Measurements from ENCODE around the gene LRRN4CL.

The LRRN4CL gene

DNA sequence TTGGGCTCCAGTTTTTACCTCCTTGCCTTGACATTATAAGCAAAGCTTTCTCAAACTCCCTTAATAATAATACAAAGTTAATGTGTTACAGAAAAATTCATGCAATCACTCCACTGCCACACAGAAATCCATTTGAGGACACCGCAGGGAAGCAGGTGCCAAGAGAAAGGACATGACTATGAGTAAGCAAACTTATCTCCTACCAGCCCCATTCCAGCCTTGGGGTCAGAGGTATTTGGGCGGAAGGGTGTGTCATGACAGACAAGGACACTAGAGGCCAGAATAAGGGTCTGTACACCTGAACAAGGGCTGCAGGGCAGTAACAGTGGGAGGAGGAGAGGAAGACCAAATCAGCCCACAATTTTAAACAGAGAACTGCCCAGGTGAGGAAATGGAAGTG, 24.0 kb upstream of the LRRN4CL start:
- peaks cover 66% of the 10 kb centered on the region for H3K36me3 ChIP-seq (replicated peaks)
- in situ Hi-C loops (cut with HindIII; ENCODE audit: low pct_ligation_motif_present, low sequenced_read_pairs), result no loop called here
- TF ChIP-seq, protein P1, sequence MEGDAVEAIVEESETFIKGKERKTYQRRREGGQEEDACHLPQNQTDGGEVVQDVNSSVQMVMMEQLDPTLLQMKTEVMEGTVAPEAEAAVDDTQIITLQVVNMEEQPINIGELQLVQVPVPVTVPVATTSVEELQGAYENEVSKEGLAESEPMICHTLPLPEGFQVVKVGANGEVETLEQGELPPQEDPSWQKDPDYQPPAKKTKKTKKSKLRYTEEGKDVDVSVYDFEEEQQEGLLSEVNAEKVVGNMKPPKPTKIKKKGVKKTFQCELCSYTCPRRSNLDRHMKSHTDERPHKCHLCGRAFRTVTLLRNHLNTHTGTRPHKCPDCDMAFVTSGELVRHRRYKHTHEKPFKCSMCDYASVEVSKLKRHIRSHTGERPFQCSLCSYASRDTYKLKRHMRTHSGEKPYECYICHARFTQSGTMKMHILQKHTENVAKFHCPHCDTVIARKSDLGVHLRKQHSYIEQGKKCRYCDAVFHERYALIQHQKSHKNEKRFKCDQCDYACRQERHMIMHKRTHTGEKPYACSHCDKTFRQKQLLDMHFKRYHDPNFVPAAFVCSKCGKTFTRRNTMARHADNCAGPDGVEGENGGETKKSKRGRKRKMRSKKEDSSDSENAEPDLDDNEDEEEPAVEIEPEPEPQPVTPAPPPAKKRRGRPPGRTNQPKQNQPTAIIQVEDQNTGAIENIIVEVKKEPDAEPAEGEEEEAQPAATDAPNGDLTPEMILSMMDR (IDR thresholded peaks at IDR 0.05; ENCODE audit: low read depth, low read length, missing control alignments), result no peak
- no peak overlapping the region for H3K4me3 ChIP-seq (ENCODE audit: low read depth, low read length)
- no peak overlapping the region for H3K27ac ChIP-seq
- DNase-seq, result no peak
- no peaks in the 10 kb centered on the region for H3K27me3 ChIP-seq (replicated peaks)

DNA sequence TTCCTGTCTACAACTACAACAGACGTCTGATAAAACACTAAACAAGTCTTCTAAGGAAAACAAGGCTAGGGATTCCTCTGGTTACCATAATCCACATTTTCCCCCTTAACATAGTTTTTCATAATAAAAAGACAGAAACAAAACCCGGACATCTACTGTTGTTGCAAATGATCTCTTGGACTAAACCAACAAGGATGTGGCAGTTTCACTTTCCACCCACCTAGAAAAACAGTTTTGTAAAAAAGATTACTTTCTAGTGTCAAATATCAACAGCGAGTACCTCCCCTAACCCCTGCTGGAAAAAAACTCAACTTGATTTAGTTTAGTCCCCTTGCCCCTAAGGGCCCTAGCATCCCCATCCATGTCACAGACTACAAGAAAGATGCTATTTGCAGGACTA, 23.5 kb upstream of the LRRN4CL start:
- no peak for DNase-seq
- TF ChIP-seq, protein P1 (IDR thresholded peaks at IDR 0.05; ENCODE audit: low read depth, low read length, missing control alignments), result no peak
- H3K36me3 ChIP-seq (replicated peaks), result peaks cover 61% of the 10 kb centered on the region
- no peak overlapping the region for H3K4me3 ChIP-seq (ENCODE audit: low read depth, low read length)
- no peak overlapping the region for H3K27ac ChIP-seq
- in situ Hi-C loops (cut with HindIII; ENCODE audit: low pct_ligation_motif_present, low sequenced_read_pairs), result no loop called here
- H3K27me3 ChIP-seq (replicated peaks), result no peaks in the 10 kb centered on the region

DNA sequence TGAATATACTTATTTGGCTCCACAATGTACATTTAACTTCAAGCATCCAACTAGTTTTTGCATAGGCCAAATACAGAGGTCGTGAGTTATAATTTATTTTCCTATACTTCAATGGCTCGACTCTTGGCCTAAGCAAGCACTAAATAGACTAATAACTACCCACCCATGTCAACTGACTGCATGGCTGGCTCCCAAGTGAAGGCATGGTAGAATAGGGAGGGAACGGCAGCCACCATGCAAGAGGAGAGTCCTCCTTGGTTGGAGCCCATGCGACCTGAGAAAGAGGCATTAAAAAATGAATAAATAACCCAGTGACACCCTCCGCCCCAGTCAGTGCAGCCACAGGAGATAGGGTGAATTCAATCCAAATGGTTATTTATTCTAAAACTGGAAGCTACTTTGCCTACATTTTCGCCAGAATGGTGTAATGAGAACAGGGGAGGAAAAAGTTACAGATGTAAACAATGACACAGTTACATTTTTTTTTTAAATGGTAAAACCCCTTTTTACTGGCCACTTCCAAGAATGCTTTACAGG, 23.0 kb upstream of the LRRN4CL start:
- H3K4me3 ChIP-seq (ENCODE audit: low read depth, low read length), result no peak overlapping the region
- H3K27ac ChIP-seq, result no peak overlapping the region
- peaks cover 56% of the 10 kb centered on the region for H3K36me3 ChIP-seq (replicated peaks)
- in situ Hi-C loops (cut with HindIII; ENCODE audit: low pct_ligation_motif_present, low sequenced_read_pairs), result no loop called here
- TF ChIP-seq, protein P1 (IDR thresholded peaks at IDR 0.05; ENCODE audit: low read depth, low read length, missing control alignments), result no peak
- no peak for DNase-seq
- H3K27me3 ChIP-seq (replicated peaks), result no peaks in the 10 kb centered on the region

DNA sequence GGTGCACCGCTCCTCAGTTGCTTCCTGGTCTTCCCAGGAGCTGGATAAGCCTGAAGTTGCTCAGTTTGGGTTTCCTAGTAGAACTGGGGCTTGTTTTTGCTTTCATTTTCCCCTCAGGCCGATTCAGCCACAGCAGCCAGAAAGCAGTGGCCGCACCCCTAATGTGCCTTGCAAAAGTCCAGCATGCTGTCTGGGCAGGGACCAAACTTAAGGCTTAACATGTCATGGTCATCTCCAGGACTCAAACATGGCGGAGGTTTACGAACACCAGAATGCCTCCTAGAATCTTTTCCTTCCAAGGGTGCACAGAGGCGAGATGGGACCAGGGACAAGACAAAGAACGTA, 20.6 kb upstream of the LRRN4CL start:
- peak overlapping the region; percentile 76 for H3K27ac ChIP-seq
- H3K4me3 ChIP-seq (ENCODE audit: low read depth, low read length), result peak overlapping the region; percentile 66
- peaks cover 35% of the 10 kb centered on the region for H3K36me3 ChIP-seq (replicated peaks)
- TF ChIP-seq, protein P1 (IDR thresholded peaks at IDR 0.05; ENCODE audit: low read depth, low read length, missing control alignments), result no peak
- DNase-seq, result no peak
- H3K27me3 ChIP-seq (replicated peaks), result no peaks in the 10 kb centered on the region
- in situ Hi-C loops (cut with HindIII; ENCODE audit: low pct_ligation_motif_present, low sequenced_read_pairs), result no loop called here

DNA sequence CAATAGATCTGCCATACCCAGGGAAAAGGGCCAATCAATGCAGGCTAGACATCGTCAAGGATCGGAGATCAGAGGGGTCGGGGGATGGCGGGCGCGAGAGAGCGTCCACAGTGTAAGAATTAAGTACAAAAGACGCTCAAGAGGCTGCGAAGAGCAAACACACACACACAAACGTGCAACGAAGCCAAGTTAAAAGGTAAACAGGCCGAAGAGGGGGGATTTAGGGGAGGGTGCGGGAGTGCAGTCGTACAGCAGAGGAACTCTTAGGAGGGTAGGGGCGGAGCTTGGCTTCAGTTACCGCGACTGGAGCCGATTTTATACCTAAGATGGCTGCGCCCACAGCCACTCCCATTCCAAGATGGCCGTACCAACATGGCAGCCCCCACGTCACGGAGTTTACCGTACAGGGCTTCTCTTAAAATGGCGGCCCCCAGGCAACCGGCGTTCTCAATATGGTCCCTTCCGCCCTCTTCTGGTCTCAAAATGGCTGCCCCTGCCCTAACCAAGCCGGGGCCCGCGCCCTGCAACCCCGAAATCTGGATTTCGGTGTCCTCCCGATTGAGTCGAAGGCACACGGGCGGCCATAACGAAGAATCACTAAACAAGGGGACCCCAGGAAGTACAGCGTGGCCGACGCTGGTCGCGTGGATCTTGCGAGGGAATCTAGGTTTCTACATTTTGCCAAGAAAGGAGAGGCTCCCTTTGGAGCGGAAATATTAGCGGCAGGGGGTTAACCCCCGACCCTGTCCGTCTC, 20.1 kb upstream of the LRRN4CL start:
- DNase-seq, result peak; percentile 96
- in situ Hi-C loops (cut with HindIII; ENCODE audit: low pct_ligation_motif_present, low sequenced_read_pairs), result no loop called here
- Histone ChIP-seq H3K4me3 (ENCODE audit: low read depth, low read length) (peak overlapping the region; percentile 66), H3K27ac (peak overlapping the region; percentile 76), H3K36me3 (replicated peaks) (peaks cover 31% of the 10 kb centered on the region), H3K27me3 (replicated peaks) (no peaks in the 10 kb centered on the region)
- TF ChIP-seq, protein P1 (IDR thresholded peaks at IDR 0.05; ENCODE audit: low read depth, low read length, missing control alignments), result no peak

Measured in brain microvascular endothelial cell (primary cell).